ENCODE data around the gene EFCAB6. TPM values are rescaled to one million over a fixed set of nuclear protein-coding genes. Genes with fewer than 3 reads are reported as not detected.

The EFCAB6 gene
- total RNA-seq, 2 experiments from 2014 or later: 0.56 to 0.71 TPM

GRCh38 chr22:43706571-43707328, 105.4 kb downstream of the EFCAB6 start:
- ATAC-seq (no peak), DNase-seq (no peak)
- Mint-ChIP-seq H3K4me1 (no peaks in the 10 kb centered on the region), H3K36me3 (ENCODE audit: low read depth) (peaks cover 5% of the 10 kb centered on the region), H3K4me3 (no peak overlapping the region), H3K27me3 (peaks cover 15% of the 10 kb centered on the region), H3K27ac (no peak overlapping the region), H3K9me3 (ENCODE audit: low read depth) (peaks cover 16% of the 10 kb centered on the region)
- intact Hi-C loops (cut with DNase I, micrococcal nuclease): no loop called here
- CTCF ChIA-PET: interaction anchor here (0.7 kb wide), 1 partner anchor 58 kb away, joined by 3 read pairs; no protein-coding TSS in a partner anchor
- POLR2A ChIA-PET: no interaction called here

DNA sequence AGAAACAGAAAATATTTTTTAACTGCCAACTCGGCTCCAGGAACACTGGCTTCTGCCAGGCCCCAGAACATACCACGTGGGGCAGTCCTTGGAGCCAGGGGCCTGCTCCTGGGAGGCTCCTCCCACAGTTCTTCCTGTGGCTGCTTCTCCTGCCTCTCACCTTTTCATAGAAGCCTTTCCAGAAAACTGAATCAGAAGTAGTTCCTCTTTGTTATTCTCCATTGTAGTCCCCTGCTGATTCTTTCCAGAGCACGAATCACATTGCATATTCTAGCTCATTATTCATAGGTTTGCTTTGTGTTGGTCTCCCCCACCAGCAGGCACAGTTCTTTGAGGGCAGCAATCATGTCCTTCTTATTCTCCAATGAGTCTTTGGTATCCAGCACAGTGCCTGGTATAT, 106.0 kb downstream of the EFCAB6 start:
- POLR2A ChIA-PET: no interaction called here
- intact Hi-C loops (cut with DNase I, micrococcal nuclease): no loop called here
- Mint-ChIP-seq H3K27me3 (peaks cover 15% of the 10 kb centered on the region), H3K36me3 (ENCODE audit: low read depth) (peaks cover 5% of the 10 kb centered on the region), H3K4me3 (no peak overlapping the region), H3K9me3 (ENCODE audit: low read depth) (peaks cover 16% of the 10 kb centered on the region), H3K27ac (no peak overlapping the region), H3K4me1 (no peaks in the 10 kb centered on the region)
- CTCF ChIA-PET: interaction anchor here (0.7 kb wide), 1 partner anchor 58 kb away, joined by 3 read pairs; no protein-coding TSS in a partner anchor
- no peak for ATAC-seq
- no peak for DNase-seq

GRCh38 chr22:43704051-43704450, 108.1 kb downstream of the EFCAB6 start:
- Mint-ChIP-seq H3K27ac (no peak overlapping the region), H3K4me1 (no peaks in the 10 kb centered on the region), H3K9me3 (ENCODE audit: low read depth) (peaks cover 16% of the 10 kb centered on the region), H3K4me3 (no peak overlapping the region), H3K36me3 (ENCODE audit: low read depth) (peaks cover 5% of the 10 kb centered on the region), H3K27me3 (peaks cover 21% of the 10 kb centered on the region)
- DNase-seq: no peak
- ChIA-PET POLR2A (no interaction called here), CTCF (no interaction called here)
- intact Hi-C loops (cut with DNase I, micrococcal nuclease): no loop called here
- no peak for ATAC-seq

DNA sequence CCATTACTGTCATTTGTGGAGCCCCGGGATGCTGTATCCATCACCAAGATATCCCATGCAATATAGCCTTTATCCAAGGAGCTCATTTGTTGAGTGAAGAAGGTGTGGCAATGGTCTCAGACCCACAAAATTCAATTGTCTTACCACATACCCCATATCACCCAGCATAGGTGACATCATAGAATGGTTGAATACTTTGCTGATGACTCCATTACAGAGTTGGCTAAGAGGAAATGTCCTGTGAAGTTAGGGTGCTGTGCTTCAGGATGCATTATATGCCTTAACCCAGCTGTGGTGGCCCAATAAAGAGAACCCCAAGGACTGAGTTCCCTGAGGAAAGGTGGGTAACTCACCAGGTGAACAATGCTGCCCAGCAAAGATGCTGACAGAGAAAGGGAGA, 113.7 kb downstream of the EFCAB6 start:
- Mint-ChIP-seq H3K27me3 (peaks cover 13% of the 10 kb centered on the region), H3K36me3 (ENCODE audit: low read depth) (no peaks in the 10 kb centered on the region), H3K4me1 (no peaks in the 10 kb centered on the region), H3K9me3 (ENCODE audit: low read depth) (peaks cover 4% of the 10 kb centered on the region), H3K4me3 (no peak overlapping the region), H3K27ac (no peak overlapping the region)
- DNase-seq (no peak), ATAC-seq (no peak)
- CTCF ChIA-PET: no interaction called here
- POLR2A ChIA-PET: no interaction called here
- intact Hi-C loops (cut with DNase I, micrococcal nuclease): no loop called here

GRCh38 chr22:43697894-43698293, 114.2 kb downstream of the EFCAB6 start:
- no peak for ATAC-seq
- H3K9me3 Mint-ChIP-seq (ENCODE audit: low read depth): peaks cover 3% of the 10 kb centered on the region
- peaks cover 15% of the 10 kb centered on the region for H3K27me3 Mint-ChIP-seq
- ChIA-PET CTCF (no interaction called here), POLR2A (no interaction called here)
- intact Hi-C loops (cut with DNase I, micrococcal nuclease): no loop called here
- no peak overlapping the region for H3K4me3 Mint-ChIP-seq
- no peak overlapping the region for H3K27ac Mint-ChIP-seq
- DNase-seq: no peak
- no peaks in the 10 kb centered on the region for H3K4me1 Mint-ChIP-seq
- no peaks in the 10 kb centered on the region for H3K36me3 Mint-ChIP-seq (ENCODE audit: low read depth)

DNA sequence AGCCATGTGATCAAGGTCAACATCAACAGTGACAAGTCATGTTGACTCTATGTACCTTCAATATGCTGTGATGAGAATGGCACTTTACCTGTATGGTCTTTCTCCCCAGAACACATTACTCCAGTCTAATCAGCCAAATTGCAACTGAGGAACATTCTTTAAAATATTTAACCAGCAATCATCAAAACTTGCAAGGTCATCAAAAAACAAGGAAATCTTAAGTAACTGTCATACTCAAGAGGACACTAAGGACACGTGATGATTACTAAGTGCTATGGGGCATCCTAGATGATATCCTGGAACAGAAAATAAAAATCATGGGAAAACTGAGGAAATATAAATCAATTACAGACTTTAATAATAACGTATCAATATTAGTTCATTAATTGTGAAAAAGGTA, 118.9 kb downstream of the EFCAB6 start:
- intact Hi-C loops (cut with DNase I, micrococcal nuclease): no loop called here
- Mint-ChIP-seq H3K27ac (no peak overlapping the region), H3K27me3 (peaks cover 20% of the 10 kb centered on the region), H3K4me3 (no peak overlapping the region), H3K9me3 (ENCODE audit: low read depth) (peaks cover 5% of the 10 kb centered on the region), H3K4me1 (no peaks in the 10 kb centered on the region), H3K36me3 (ENCODE audit: low read depth) (no peaks in the 10 kb centered on the region)
- ATAC-seq: no peak
- POLR2A ChIA-PET: no interaction called here
- CTCF ChIA-PET: no interaction called here
- DNase-seq: no peak

- intact Hi-C loops (cut with DNase I, micrococcal nuclease): no loop called here
- Mint-ChIP-seq H3K27me3 (peaks cover 22% of the 10 kb centered on the region), H3K4me3 (no peak overlapping the region), H3K4me1 (no peaks in the 10 kb centered on the region), H3K9me3 (ENCODE audit: low read depth) (peaks cover 5% of the 10 kb centered on the region), H3K27ac (no peak overlapping the region), H3K36me3 (ENCODE audit: low read depth) (no peaks in the 10 kb centered on the region)
- CTCF ChIA-PET: no interaction called here
- POLR2A ChIA-PET: no interaction called here
- DNase-seq (no peak), ATAC-seq (no peak)
Observed at GRCh38 chr22:43689356-43689755, 122.7 kb downstream of the EFCAB6 start.

DNA sequence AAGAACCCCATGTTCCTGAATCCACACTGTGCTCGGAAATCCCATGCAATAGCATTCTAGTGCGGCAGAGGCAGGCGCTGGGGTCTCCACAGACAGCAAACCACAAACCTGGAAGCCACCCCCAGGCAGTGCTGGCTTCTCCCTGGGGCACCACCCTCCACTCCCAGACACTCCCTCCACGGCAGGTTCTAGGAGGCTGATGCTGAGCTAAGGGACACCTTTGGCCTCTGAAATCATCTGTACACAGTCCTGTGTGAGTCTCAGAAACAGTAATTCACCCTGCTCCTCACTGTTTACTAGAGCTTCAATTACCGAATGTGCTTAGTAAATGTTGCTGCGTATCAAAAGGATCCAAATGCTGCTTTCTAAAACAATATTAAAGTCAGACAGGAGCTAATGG, 129.3 kb downstream of the EFCAB6 start:
- H3K36me3 Mint-ChIP-seq (ENCODE audit: low read depth): no peaks in the 10 kb centered on the region
- CTCF ChIA-PET: no interaction called here
- H3K27ac Mint-ChIP-seq: no peak overlapping the region
- H3K4me3 Mint-ChIP-seq: no peak overlapping the region
- H3K9me3 Mint-ChIP-seq (ENCODE audit: low read depth): peaks cover 5% of the 10 kb centered on the region
- POLR2A ChIA-PET: no interaction called here
- peaks cover 8% of the 10 kb centered on the region for H3K27me3 Mint-ChIP-seq
- H3K4me1 Mint-ChIP-seq: no peaks in the 10 kb centered on the region
- intact Hi-C loops (cut with DNase I, micrococcal nuclease): no loop called here
- no peak for ATAC-seq
- DNase-seq: no peak

DNA sequence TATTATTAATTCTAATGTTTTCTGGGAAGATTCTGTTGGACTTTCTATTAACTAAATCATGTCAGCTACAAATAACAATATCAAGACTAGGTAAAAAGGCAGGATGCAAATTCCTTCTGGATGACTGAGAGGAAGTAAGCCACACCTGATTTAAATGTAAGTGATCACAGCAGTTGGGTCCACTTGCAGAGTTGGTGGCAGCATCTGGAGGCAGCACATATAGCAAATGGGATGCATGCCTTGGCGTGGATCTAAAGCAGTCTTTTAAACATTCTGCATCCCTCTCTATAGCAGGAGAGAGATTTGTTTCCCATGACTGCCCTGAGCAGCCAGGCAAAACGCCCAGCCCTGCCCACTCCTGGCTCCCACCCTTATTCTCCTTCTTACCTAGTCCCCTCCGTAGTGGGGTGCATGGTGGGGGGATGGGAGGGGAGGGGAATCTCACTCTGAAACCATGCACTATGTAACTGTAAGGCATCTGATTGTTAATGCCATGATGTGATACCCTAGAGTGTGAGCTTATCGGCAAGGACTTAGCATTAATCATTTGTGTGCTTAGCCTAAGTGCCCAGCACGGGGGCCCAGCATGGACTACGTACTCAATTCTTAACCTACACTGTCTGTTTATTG, 130.3 kb downstream of the EFCAB6 start:
- Mint-ChIP-seq H3K27ac (no peak overlapping the region), H3K4me1 (no peaks in the 10 kb centered on the region), H3K4me3 (no peak overlapping the region), H3K9me3 (ENCODE audit: low read depth) (peaks cover 5% of the 10 kb centered on the region), H3K36me3 (ENCODE audit: low read depth) (no peaks in the 10 kb centered on the region), H3K27me3 (peaks cover 8% of the 10 kb centered on the region)
- ChIA-PET POLR2A (no interaction called here), CTCF (no interaction called here)
- ATAC-seq (no peak), DNase-seq (no peak)
- intact Hi-C loops (cut with DNase I, micrococcal nuclease): no loop called here

DNA sequence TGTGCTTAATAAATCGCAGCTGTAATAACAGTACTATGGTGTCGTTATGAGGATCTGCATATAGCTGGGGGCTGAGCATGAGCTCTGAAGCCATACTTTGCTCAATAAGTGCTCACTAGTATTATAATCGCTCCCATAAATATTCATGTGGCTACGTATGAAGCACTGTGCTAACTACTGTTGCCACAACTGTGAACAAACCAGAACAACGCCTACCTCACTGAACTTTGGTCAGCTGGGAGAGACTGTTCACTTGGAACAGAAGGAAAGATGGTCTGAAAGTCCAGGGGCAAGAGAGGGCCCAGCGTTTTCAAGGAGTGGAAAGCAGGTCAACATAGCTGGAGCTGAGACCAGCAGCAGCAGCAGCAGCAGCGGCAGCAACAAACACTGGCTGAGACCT, 141.6 kb downstream of the EFCAB6 start:
- H3K27ac Mint-ChIP-seq: no peak overlapping the region
- CTCF ChIA-PET: interaction anchor here (0.9 kb wide), 1 partner anchor 284 kb away, joined by 3 read pairs; no protein-coding TSS in a partner anchor
- H3K9me3 Mint-ChIP-seq (ENCODE audit: low read depth): peaks cover 3% of the 10 kb centered on the region
- no peaks in the 10 kb centered on the region for H3K4me1 Mint-ChIP-seq
- peaks cover 2% of the 10 kb centered on the region for H3K27me3 Mint-ChIP-seq
- H3K4me3 Mint-ChIP-seq: no peak overlapping the region
- DNase-seq (no peak), ATAC-seq (no peak)
- intact Hi-C loops (cut with DNase I, micrococcal nuclease): no loop called here
- POLR2A ChIA-PET: no interaction called here
- no peaks in the 10 kb centered on the region for H3K36me3 Mint-ChIP-seq (ENCODE audit: low read depth)

DNA sequence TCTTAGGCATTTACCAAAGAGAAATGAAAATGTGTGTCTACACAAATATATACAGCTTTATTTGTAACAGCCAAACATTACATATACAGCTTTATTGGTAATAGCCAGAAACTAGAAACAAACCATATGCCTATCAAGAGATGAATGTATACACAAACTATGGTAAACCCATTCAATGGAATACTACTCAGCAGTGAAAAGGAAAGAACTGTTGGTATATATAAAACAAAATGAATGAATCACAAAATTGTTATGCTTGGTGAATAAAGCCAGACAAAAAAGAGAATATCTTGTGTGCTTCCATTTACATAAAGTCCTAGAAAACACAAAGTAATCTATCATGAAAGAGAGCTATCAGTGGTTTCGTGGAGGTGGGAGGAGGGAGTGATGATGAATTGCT, 142.9 kb downstream of the EFCAB6 start:
- CTCF ChIA-PET: no interaction called here
- no peak overlapping the region for H3K4me3 Mint-ChIP-seq

DNA sequence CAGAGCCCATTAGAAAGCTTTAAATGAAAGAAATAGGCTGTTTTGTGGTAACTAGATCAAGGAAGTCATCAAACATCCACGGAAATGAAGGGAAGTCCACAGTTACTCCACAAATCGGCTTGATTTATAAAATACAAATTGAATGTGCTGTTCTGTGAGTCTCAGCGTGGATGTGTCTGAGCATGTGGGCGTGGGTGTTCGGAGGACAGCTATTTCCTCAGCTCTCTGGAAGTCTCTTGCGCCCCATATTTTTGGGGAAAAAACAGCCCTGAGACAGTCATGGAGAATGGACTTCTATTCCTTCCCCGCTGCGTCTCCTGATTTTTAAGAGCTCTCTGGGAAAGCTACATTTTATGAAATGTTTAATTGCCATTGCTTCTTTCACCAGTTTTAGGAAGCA, 144.4 kb downstream of the EFCAB6 start:
- Mint-ChIP-seq H3K27ac (no peak overlapping the region), H3K4me1 (no peaks in the 10 kb centered on the region), H3K4me3 (no peak overlapping the region), H3K27me3 (peaks cover 2% of the 10 kb centered on the region), H3K9me3 (ENCODE audit: low read depth) (peaks cover 3% of the 10 kb centered on the region), H3K36me3 (ENCODE audit: low read depth) (no peaks in the 10 kb centered on the region)
- no peak for ATAC-seq
- no peak for DNase-seq
- CTCF ChIA-PET: no interaction called here
- intact Hi-C loops (cut with DNase I, micrococcal nuclease): no loop called here
- POLR2A ChIA-PET: no interaction called here

More for the DNA sequence above, 142.9 kb downstream of the EFCAB6 start:
- H3K4me1 Mint-ChIP-seq: no peaks in the 10 kb centered on the region
- DNase-seq (no peak), ATAC-seq (no peak)
- H3K36me3 Mint-ChIP-seq (ENCODE audit: low read depth): no peaks in the 10 kb centered on the region
- H3K9me3 Mint-ChIP-seq (ENCODE audit: low read depth): peaks cover 3% of the 10 kb centered on the region
- POLR2A ChIA-PET: no interaction called here
- no peak overlapping the region for H3K27ac Mint-ChIP-seq
- intact Hi-C loops (cut with DNase I, micrococcal nuclease): no loop called here
- H3K27me3 Mint-ChIP-seq: peaks cover 2% of the 10 kb centered on the region

Data from activated CD4-positive, alpha-beta T cell treated with anti-CD3 and anti-CD28 coated beads for 36 hours (primary cell).